Colon (tissue), 2 donors: ENCODE results near the gene MFSD2A.
"Not testable (repeated sequence)": the region's sequence is repeated elsewhere in the genome, so short reads cannot be mapped to it uniquely, and the experiment has no call there.

Experiments used
- FAIRE-seq: peaks from 2 replicates; lab custom pipeline; 2012; peaks lifted over from hg19 to GRCh38; lab: Jason Lieb, UNC
- donor health status: control.
- donor health status: control.

MFSD2A gene

GRCh38 chr1:39969048-39969447 is 14.1 kb downstream of the MFSD2A start:
- FAIRE-seq, result no peak

GRCh38 chr1:39969531-39970270 is 14.8 kb downstream of the MFSD2A start:
- no peak for FAIRE-seq

GRCh38 chr1:39970274-39970673 is 15.3 kb downstream of the MFSD2A start:
- no peak for FAIRE-seq

GRCh38 chr1:39971138-39971537 is 16.2 kb downstream of the MFSD2A start:
- FAIRE-seq, result no peak

- no peak for FAIRE-seq
Measured at GRCh38 chr1:39973503-39974135, 18.7 kb downstream of the MFSD2A start.

- no peak for FAIRE-seq
Measured at GRCh38 chr1:39976732-39977131, 21.8 kb downstream of the MFSD2A start.

GRCh38 chr1:39977202-39977601 is 22.3 kb downstream of the MFSD2A start:
- FAIRE-seq, result no peak

- FAIRE-seq, result no peak
Measured at GRCh38 chr1:39979654-39980053, 24.7 kb downstream of the MFSD2A start.

- no peak for FAIRE-seq
Measured at GRCh38 chr1:39980555-39981313, 25.8 kb downstream of the MFSD2A start.

- FAIRE-seq, result no peak
Measured at GRCh38 chr1:39981385-39981784, 26.4 kb downstream of the MFSD2A start.

- FAIRE-seq, result no peak
Measured at GRCh38 chr1:39981945-39982344, 27.0 kb downstream of the MFSD2A start.

- not testable (repeated sequence) for FAIRE-seq
Measured at GRCh38 chr1:39984480-39984879, 29.5 kb downstream of the MFSD2A start.

- FAIRE-seq, result no peak
Measured at GRCh38 chr1:39984951-39985350, 30.0 kb downstream of the MFSD2A start.

GRCh38 chr1:39987869-39988268 is 32.9 kb downstream of the MFSD2A start:
- FAIRE-seq, result no peak

GRCh38 chr1:39988618-39989343 is 33.8 kb downstream of the MFSD2A start:
- FAIRE-seq, result no peak

- FAIRE-seq, result no peak
Measured at GRCh38 chr1:39990428-39990827, 35.5 kb downstream of the MFSD2A start.

GRCh38 chr1:39992234-39992633 is 37.3 kb downstream of the MFSD2A start:
- no peak for FAIRE-seq

GRCh38 chr1:39992888-39993287 is 37.9 kb downstream of the MFSD2A start:
- no peak for FAIRE-seq

- no peak for FAIRE-seq
Measured at GRCh38 chr1:39995973-39996393, 41.0 kb downstream of the MFSD2A start.

GRCh38 chr1:39996396-39997004 is 41.6 kb downstream of the MFSD2A start:
- FAIRE-seq, result no peak

GRCh38 chr1:40001456-40001855 is 46.5 kb downstream of the MFSD2A start:
- FAIRE-seq, result no peak
